CD4-positive, alpha-beta T cell treated with Interleukin-17A for 4 hours (primary cell): ENCODE results near the gene EXOC6B.
"Not testable (repeated sequence)": the region's sequence is repeated elsewhere in the genome, so short reads cannot be mapped to it uniquely, and the experiment has no call there.

Source experiments
- DNase-seq: peaks from one replicate; pipeline ENCODE4 v3.0.0-alpha.2; 2020; ENCODE audit warnings: mixed read lengths

The EXOC6B gene

GRCh38 chr2:72583836-72584235 lies 242.0 kb downstream of the EXOC6B start:
- not testable (repeated sequence) for DNase-seq

- DNase-seq, result no peak
These were observed 242.5 kb downstream of the EXOC6B start for GRCh38 chr2:72583376-72583775.

DNA sequence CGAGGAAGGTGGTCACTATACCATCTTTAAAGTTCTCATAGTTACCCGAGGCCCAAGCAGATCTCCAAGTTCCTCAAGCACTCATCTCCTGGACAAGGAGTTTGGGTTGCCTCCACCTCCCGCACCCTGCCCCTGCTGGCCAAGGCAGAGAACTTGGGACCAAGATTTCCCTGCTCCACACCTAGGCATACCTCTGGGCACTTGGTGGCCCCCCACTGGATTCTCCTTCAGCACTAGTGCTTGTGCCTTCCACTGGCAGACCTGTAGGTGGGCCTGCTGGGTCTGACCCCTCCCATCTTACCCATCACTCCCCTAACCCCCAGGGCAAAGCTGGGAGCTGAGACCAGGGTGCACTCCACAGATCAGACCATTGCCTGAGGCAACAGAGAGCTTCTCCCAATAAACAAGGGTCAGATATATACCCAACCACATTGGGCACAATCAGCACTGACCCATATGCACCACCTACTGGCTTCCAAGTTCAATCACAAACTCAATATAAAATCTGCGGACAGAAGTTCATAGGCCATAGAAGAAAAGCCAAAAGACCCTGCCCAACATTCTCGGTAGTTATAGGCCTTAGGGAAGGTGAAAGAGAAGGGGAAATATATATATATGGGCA lies 244.2 kb downstream of the EXOC6B start:
- no peak for DNase-seq

GRCh38 chr2:72579591-72580180 lies 246.1 kb downstream of the EXOC6B start:
- no peak for DNase-seq

DNA sequence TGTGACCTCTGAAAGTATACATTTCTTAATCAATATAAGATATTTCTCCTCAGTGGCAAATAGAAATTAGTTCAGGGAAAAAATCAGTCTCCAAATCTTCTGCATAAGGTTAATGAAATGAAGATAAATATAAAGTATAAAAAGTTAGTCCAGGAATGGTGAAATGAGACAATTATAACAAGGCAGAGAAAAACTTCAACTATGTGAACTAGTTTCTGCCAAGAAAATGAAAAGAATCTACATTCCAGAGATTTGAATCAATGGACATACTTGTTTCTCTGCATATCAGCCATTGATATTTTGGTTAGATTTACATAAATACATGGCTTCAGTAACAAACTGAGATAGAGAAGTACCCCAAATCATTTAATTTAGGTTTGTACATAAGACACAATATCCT lies 249.0 kb downstream of the EXOC6B start:
- no peak for DNase-seq

DNA sequence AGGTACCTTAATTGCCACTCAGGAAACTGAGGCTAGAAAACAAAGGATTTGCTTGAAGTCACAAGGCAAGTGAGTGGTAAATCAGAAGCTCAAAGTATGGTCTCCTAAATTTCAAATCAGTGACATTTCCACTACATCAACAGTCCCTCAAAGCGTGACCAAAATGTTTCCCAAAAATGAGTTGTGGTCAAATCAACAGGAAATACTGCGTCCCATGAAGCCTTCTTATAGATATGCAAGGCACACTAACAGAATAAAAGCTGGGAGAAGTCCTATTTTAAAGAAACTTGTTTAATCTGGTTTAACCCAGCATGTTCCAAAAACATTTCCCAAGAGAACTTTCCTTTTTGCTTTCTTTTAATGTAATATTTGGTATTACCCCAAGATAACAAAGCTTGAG lies 249.4 kb downstream of the EXOC6B start:
- DNase-seq, result no peak

DNA sequence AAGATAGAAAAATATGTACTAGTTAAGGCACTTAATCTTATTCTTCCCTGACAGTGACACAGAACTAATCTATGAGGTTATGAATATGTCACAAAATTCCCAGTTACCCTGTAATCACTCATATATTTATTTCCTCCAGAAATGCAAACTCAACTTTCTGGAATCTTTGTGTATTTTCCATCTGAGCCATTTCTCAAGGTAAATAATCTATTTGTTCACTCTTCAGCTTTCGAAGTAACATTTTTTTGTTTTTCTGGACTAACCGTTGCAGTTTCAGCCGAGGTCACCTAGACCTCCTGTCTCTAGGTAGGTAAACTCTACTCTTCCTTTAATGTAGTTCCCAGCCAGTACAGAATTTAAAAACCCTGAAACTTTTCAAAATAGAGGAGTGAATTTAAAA lies 250.9 kb downstream of the EXOC6B start:
- no peak for DNase-seq

- no peak for DNase-seq
These were observed 252.6 kb downstream of the EXOC6B start for GRCh38 chr2:72573232-72573631.

GRCh38 chr2:72572501-72572900 lies 253.3 kb downstream of the EXOC6B start:
- DNase-seq, result no peak

DNA sequence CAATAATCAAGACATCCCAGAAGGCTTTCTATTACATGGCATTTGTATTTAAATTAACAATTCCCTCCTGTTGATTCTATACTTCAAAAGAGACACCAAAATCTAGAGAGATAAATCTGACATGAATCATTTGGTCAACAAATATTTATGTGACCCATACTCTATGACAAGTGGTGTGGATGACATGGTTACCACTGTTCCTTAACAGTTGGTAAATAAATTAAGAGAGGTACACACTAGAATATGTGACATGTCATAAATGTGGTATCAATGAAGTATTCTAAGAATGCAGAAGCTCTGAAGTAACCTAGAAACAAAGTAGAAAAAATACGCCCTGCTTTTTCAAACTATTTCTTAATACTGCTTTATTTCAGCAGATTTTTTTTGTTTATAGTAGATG lies 255.4 kb downstream of the EXOC6B start:
- DNase-seq, result no peak

DNA sequence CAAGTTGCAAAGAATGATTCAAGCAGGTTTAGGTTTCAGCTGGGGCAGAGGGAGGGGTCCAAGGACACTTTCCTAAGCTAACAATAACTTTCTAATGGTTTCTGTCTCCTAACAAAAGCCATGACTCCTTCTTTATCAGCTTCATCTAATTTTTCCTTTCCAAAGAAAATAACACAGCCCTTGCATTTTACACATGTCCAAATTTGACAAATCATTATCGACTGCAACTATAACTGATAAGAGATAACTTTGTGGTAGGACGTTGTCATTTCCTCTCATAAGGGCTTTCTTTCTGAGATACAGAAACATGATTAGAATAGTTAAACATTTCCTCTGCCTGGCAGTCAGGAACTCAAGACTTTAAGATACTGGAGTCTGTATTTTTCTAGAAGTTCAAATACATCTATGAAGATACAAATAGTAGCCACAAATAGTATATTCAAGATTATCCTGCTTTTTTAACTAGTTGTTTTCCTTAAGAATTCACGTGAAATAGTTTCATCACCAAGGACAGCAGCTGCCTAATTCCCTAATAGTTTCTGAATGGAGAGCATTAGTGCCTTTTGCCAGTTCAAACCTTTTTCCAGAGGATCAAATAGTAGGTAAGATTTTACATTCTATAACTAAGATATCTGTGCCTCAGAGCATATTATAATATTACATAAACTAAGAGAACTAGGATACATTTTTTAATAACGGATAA lies 263.2 kb downstream of the EXOC6B start:
- DNase-seq, result no peak

GRCh38 chr2:72561621-72562318 lies 264.1 kb downstream of the EXOC6B start:
- DNase-seq, result no peak

DNA sequence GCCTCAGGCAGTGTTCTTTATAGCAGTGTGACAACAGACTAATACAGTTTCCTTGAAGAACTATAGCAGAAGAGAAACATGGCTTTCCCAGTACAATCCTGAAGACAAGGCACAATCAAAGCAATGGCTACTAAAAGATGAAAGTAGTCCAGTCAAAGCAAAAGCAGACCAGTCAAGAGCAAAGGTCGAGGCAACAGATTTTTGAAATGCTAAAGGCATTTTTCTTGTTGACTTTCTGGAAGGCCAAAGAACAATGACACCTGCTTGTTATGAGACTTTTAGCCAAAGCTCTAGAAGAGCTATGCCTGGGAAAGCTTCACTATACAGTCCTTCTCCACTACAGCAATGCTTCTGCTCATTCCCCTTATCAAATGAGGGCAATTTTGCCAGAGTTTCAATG lies 269.9 kb downstream of the EXOC6B start:
- no peak for DNase-seq

DNA sequence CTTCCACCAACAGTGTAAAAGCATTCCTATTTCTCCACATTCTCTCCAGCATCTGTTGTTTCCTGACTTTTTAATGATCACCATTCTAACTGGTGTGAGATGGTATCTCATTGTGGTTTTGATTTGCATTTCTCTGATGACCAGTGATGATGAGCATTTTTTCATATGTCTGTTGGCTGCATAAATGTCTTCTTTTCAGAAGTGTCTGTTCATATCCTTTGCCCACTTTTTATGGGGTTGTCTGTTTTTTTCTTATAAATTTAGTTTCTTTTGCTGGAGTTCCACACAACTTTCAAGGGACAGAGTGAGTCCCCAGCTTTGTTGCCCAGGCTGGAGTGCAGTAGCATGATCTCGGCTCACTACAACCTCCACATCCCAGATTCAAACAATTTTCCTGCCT lies 270.5 kb downstream of the EXOC6B start:
- not testable (repeated sequence) for DNase-seq

DNA sequence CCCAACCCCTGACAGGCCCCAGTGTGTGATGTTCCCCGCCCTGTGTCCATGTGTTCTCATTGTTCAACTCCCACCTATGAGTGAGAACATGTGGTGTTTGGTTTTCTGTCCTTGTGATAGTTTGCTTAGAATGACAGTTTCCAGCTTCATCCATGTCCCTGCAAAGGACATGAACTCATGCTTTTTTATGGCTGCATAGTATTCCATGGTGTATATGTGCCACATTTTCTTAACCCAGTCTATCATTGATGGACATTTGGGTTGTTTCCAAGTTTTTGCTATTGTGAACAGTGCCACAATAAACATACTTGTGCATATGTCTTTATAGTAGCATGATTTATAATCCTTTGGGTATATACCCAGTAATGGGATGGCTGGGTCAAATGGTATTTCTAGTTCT lies 270.9 kb downstream of the EXOC6B start:
- DNase-seq, result not testable (repeated sequence)

DNA sequence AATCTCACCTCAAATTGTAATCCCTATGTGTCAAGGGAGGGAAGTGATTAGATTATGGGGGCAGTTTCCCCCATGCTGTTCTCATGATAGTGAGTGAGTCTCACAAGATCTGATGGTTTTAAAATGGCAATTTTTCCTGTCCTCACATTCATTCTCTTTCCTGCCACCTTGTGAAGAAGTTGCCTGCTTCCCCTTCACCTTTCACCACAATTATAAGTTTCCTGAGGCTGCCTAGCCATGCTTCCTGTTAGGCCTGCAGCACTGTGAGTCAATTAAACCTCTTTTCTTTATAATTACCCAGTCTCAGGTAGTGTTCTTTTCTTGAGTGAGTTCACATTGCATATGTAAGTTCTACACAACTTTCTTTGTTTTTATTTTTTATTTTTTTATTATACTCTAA lies 271.5 kb downstream of the EXOC6B start:
- DNase-seq, result no peak

DNA sequence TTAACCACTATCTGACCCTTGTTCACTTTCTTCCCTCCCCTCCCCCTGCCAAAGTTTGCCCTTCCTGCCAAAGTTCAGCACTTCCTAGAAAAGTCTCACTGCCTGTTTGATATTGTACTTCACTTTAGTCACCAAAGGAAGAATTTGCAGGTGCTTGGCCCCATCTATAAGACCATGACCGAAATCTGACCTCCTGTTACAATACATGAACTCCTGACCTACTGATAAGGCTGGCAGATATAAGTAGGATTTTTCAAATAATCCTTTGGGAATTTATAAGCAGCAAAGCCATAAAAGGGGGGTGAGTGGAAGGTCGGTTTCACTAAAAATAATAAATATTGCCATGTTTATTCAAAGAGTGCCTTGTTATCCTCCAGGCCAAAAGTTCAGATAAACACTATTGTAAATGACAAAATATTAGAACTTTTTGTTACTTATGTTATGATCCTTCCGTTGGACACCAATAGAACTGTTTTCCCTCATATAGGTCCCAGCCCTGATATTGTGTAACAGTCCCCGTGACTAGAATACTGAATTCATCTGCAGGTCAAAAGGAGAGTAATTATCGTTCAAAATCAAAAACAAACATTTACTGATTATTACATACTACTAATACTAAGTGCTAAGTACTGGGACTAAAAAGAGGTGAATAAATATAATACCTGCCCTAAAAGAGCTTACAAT lies 277.6 kb downstream of the EXOC6B start:
- DNase-seq, result no peak

DNA sequence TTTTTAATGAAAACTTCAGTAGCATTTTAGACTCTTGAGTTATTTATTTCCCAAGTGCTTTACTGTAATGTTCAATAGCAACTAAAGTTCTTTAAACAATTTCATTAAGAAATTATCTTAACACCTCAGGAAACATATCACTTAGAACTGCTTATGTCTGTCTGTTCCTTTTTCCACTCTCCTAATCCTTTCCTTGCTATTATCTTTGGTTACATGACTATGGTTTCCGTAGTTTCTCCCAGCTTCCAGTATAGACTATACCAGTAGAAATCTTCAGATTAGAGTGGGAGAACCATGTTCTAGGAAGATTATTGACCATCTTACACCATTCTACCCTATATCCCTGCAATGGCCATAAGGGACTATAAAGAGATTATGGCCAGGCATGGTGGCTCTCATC lies 280.0 kb downstream of the EXOC6B start:
- DNase-seq, result no peak

- DNase-seq, result no peak
These were observed 281.3 kb downstream of the EXOC6B start for GRCh38 chr2:72544554-72544953.

DNA sequence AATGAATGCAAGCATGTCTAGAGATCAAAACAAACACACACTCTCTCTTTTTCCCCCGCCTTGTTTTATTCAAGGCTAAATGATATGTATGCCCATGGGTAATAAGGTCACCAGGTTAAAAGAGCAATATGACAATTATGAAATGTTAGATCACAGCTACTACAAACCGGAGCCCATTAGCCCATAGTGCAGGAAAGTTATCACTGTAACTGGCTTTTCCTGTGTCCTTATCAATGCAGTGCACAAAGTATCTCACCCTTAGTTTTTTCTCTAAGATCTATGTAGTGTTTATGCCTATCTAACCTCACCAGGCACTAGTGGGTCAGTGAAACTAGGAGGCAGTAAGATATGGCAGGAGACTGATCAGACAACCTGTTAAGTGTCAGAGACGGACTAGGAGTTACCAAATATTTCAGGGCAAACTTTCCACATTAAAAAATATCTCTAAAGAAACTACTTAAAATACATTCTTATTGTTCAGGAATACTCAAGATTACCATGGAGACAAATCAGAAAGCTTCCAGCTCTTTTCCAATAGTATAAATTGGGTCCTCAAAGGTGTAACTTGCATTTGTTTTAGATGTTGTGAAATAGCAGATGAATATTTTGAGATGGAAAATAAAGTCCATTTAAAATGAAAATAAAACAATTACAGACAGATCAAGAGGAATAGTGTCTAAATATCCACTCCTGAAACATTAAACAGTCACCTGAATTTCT lies 282.2 kb downstream of the EXOC6B start:
- DNase-seq, result no peak

DNA sequence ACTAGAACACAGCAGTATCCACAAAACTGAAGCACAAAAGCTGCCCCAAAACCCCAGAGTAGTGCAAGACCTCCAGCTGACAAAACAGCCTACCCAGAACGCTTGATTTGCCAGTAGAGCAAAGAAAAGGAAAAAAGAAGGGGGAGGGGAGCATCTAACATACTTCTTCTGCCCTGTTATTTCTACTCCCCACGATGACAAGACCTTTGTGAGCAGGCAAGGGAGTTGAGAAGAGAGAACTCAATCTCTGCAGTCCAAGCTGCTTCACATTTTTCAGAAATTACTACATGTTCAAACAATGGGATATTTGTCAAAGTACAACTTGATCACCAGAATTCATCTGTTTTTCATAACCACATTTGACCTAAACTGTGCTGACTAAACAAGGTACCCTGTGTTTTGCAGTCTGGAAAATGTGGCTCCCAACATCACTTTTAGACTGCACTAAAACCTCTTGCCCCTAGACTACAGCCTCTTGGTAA lies 286.7 kb downstream of the EXOC6B start:
- no peak for DNase-seq

GRCh38 chr2:72538486-72538885 lies 287.3 kb downstream of the EXOC6B start:
- no peak for DNase-seq
